ENCODE results near the gene HIGD2B. TPM values are rescaled to one million over a fixed set of nuclear protein-coding genes. Genes with fewer than 3 reads are reported as not detected.

HIGD2B gene
- total RNA-seq = 0.13 TPM in 1 of 2 replicates, not detected in the other

GRCh38 chr15:72685925-72686794, at the start of gene HIGD2B, which contains the start of gene BBS4:
TSS of gene HIGD2B (minus strand) at chr15:72686182. CDS start at chr15:72676374, 9,808 bp downstream.
TSS of gene BBS4 (plus strand) at chr15:72686207. CDS start at chr15:72686228, 21 bp downstream.

GRCh38 chr15:72654397-72654796, 31.6 kb downstream of the HIGD2B start, which contains the start of gene GOLGA6B:
TSS of gene GOLGA6B (plus strand) at chr15:72654697. CDS start at chr15:72654738, 41 bp downstream.

Other genes starting within 250 kb of the HIGD2B start
- 43.2 and 57.6 TPM in 2 replicates for gene ARIH1, start 211.9 kb downstream of the HIGD2B start, total RNA-seq
- not detected in 2 replicates for gene GOLGA6B, start 31.5 kb downstream of the HIGD2B start, total RNA-seq
- 22.2 TPM in 2 replicates for gene BBS4, start within 50 bp of the HIGD2B start, total RNA-seq
- gene ADPGK, start 97.6 kb upstream of the HIGD2B start, total RNA-seq = 61.4 and 62.6 TPM in 2 replicates

Measured in aortic smooth muscle cell (primary cell).